Uterus (tissue), 2 donors: ENCODE data around the gene MRPS22.

Experiments
- POLR2A ChIP-seq, 2 donors: fragments of 450-650 bp; IDR thresholded peaks; one replicate each; pipeline ENCODE4 v1.6.1; 2016; ENCODE audit warnings: antibody characterized with exemption in 2 of 2, mild to moderate bottlenecking in 1 of 2, moderate library complexity in 1 of 2
- TF ChIP-seq, protein P1 (sequence below), 4 experiments: fragments of 200-600 bp in 2 of 4; fragments of 450-650 bp in 2 of 4; sonication (generic) in 2 of 4; IDR thresholded peaks; one replicate each; pipeline ENCODE4 v1.5.1; 2016 to 2019; ENCODE audit warnings: antibody characterized with exemption in 4 of 4, mild to moderate bottlenecking in 2 of 4, moderate library complexity in 1 of 4

DNA sequence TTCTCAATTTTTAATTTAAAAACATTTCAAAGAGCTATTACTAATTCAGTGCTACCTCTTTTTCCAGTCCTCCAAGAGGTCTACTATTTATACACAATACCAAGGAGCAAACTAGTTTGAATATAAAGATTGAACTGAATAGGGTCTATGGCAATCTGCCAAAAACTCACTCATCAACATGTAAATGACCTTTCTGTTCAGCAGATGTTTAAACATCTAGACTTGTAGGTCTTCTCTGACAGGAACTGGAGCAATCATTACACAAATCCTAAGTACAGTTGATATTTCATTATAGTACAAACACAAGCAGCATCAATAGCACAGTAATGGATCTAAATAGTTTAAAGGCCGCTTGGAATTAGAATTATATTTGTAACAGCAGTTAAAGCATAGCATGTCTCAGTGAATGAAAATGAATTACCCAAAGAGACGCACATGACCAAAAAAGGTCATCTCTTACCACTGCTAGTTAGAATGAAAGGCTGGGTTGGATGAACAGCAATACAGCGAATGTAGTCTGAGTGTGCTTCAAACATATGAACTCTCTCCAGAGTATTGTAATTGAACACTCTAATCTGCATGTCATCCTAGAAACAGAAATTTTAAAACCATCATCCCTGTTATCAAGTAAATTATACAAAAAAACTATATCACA lies 34.9 kb downstream of the MRPS22 start:
- TF ChIP-seq, protein P1, sequence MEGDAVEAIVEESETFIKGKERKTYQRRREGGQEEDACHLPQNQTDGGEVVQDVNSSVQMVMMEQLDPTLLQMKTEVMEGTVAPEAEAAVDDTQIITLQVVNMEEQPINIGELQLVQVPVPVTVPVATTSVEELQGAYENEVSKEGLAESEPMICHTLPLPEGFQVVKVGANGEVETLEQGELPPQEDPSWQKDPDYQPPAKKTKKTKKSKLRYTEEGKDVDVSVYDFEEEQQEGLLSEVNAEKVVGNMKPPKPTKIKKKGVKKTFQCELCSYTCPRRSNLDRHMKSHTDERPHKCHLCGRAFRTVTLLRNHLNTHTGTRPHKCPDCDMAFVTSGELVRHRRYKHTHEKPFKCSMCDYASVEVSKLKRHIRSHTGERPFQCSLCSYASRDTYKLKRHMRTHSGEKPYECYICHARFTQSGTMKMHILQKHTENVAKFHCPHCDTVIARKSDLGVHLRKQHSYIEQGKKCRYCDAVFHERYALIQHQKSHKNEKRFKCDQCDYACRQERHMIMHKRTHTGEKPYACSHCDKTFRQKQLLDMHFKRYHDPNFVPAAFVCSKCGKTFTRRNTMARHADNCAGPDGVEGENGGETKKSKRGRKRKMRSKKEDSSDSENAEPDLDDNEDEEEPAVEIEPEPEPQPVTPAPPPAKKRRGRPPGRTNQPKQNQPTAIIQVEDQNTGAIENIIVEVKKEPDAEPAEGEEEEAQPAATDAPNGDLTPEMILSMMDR (IDR thresholded peaks at IDR 0.05), result no peak
- TF ChIP-seq POLR2A (IDR thresholded peaks at IDR 0.05), result no peak
